Activated gamma-delta T cell treated with anti-CD3 and anti-CD28 coated beads, Interleukin-2, amount 50 U/mL, for 16 hours (primary cell): ENCODE measurements around the gene COL18A1.

Experiments used
- DNase-seq: peaks from one replicate; pipeline ENCODE4 v3.0.0-alpha.2; 2020; ENCODE audit warnings: low read depth

The COL18A1 gene

GRCh38 chr21:45507888-45508508, 103.0 kb downstream of the COL18A1 start:
- DNase-seq = no peak

- DNase-seq = no peak
Measured at GRCh38 chr21:45508607-45509565, 103.9 kb downstream of the COL18A1 start.

- no peak for DNase-seq
Measured at GRCh38 chr21:45509566-45510465, 104.9 kb downstream of the COL18A1 start.

DNA sequence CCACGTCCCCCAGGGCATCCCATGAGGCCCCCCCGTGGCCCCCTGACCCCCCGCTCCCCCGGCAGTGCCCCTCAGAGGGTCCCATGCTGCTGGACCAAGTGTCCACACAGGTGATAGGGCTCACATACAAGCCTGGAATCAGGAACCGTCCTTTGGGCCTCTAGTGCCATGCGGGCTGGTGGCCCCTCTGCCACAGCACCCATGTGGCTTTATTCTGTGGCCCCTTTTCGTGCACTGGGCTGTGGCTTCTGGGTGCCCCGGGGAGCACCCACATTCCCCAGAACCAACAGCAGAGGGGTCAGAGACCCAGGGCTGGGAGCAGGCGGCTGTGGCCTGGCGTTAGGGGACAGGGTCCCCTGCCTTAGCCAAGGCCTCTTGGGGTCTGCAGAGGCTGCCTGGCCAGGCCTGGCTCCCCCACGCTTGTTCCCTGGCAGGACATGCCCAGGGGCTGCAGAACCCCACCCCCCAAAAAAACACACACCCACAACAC, 105.5 kb downstream of the COL18A1 start:
- no peak for DNase-seq

GRCh38 chr21:45511007-45511406, 106.0 kb downstream of the COL18A1 start:
- DNase-seq = no peak

GRCh38 chr21:45511661-45512431, 106.9 kb downstream of the COL18A1 start:
- DNase-seq = no peak

GRCh38 chr21:45512626-45513002, 107.6 kb downstream of the COL18A1 start:
- DNase-seq = no peak

- DNase-seq = no peak
Measured at GRCh38 chr21:45513003-45513717, 108.2 kb downstream of the COL18A1 start.

DNA sequence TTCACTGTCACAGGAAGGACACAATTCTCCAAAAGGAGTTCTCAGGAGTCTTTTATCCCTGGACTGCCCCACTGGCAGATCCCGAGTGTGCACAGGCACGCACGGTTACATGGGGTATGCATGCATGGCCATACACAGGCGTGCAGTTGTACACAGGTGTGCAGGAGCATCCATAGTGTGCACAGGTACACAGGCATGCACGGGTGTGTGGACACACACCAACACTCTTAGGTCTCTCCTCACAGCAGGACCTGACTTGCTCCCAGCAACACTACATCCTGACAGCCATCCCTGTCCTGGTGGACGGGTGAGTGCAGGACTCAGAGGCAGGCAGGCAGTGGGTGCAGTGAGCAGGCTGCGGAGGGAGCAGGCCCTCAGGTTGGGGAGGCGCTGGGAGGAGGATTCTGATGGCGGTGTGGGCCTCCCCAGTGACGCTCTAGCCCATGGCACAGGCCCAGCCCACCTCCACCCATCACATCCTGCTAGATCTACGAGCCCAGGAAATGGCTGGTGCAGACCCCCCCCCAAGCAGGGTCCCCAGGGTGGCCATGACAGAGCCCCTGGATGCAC, 108.9 kb downstream of the COL18A1 start:
- DNase-seq = no peak

- no peak for DNase-seq
Measured at GRCh38 chr21:45514311-45515021, 109.5 kb downstream of the COL18A1 start.

DNA sequence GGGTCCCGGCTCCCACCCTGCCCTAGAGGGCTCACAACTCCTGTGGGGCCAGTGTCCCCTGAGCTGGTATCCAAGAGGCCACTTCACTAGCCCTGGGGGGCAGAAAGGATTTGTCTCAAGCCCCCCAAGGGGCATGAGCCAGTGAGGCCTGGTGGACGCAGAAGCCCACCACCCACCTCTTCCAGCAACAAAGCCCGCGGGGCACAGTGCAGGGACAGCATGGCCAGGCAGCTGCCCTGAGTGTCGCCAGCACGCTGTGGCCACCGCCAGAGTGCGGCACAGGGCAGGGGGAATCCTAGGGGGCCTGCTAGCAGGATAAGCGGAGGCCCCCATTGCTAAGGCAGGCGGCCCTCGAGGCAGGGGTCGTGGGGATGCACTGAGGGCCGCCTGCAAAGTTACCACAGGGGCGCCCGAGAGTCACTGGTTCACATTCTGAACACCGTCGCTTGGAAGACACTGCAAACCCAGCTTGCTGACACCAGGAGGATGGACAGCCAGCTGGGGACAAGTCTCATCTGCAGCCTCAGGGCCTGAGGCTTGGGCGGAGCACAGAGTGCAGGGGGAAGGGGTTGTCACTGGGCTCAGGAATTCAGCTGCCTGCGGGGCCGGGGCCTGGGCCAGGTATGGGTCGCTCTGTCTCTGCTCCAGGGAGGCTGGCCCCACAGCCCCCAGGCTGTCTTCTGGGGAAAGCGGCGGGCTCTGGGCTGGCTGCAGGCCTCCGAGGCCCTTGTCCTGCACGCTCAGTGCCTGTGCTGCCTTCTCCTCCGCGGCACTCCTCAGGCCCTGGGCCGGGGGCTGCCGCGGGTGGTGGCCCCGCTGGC, 110.5 kb downstream of the COL18A1 start:
- DNase-seq = no peak

DNA sequence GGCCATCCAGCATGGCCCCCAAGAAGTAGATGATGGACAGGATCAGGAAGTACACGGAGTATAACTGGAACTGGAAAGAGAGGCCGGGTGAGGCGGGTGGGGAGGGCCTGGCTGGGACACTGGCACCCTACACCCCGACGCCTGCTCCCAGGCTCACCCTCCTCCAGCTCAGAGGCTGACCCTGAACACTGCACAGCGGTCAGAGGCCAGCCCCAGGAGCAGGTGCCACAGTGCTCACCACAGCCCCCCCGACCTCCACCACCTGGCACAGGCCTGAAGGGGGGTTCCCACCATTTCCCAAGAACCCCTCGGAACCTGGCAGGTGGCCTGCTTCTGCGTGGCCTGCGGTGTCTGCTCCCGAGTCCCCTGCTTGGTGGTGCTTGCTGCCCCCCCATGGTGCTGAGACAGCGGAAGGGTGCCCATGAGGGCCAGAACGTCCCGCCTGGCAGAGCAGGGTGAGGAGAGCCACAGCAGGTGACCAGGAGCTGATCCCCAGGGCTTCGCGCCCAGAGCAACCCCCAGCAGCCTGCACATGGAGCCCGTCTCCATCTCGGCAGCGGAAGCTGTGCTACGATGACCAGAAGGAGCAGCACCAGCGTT, 111.2 kb downstream of the COL18A1 start:
- no peak for DNase-seq

DNA sequence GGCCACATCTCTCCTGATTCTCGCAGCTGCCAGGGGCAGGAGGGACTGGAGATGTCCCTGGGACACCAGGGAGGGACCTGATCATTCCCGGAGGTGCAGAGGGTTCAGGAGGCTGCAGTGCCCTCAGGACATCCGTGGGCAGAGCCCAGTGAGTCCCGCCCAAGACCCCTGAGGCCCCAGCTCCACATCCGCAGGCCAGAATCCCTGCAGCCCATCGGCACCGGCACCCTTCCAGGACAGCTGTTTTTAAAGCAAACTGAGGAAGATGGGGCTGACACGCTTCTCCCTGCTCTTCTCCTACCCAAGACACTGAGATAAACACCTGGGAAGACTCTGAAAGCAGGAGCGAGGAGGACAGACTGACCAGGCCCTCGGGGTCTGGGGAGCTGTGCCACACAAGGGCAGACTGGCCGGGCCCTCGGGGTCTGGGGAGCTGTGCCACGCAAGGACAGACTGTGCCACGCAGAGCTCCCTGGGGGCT, 111.7 kb downstream of the COL18A1 start:
- DNase-seq = no peak

DNA sequence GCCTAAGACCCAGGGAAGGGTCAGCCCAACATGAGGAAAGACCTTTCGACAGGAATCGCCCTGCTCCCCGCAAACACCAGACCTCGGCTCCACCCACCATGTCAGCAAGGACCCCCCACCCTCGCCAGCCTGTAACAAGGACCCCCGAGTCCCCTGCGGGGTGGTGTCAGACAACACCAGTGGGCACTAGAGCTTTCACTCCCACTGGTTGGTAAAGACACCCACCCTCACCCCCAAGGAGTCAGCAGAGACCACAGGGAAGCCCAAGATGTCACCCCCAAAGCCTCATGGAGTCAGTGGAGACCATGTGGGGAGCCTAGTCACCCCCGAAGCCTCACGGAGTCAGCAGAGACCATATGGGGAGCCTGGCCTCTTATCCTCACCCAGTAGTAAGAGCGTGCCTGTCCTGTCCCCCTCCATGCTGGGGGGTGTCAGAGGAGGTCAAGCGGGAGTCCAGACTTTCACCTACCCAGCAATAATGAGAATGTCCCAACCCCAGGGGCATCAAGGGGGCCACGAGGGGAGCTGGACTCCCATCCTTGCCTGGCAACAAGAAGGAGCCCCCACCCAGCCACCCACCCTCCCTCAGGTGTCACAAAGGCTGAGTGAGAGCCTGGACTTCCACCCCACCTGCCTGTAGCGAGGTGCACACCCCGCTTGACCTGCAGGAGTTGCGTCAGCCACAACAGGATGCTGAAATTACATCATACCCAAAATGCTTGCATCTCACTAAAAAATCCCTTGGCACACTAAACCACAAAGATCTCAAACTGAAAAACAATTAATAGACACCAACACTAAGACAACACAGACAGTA, 112.5 kb downstream of the COL18A1 start:
- no peak for DNase-seq

- no peak for DNase-seq
Measured at GRCh38 chr21:45518742-45519141, 113.8 kb downstream of the COL18A1 start.

DNA sequence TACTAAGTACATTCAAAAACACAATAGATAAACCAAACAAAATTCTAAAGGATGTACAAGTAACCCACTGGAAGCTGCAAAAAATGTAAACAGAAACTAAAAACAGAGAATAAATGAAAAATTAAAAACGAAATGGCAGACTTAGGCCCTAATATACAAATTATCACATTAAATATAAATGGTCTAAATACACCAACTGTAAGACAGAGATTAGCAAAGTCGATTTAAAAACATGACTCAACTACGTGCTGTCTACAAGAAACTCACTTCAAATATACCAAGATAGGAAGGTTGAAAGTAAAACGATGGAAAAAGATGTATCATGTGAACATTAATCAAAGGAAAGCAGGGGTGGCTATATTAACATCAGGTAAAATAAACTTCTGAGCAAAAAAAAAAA, 114.2 kb downstream of the COL18A1 start:
- DNase-seq = no peak

GRCh38 chr21:45521241-45521640, 116.3 kb downstream of the COL18A1 start:
- DNase-seq = no peak
